GM21390 (cell line): ENCODE data around the gene TCEANC.
"Not testable (repeated sequence)": the region's sequence is repeated elsewhere in the genome, so short reads cannot be mapped to it uniquely, and the experiment has no call there.

Source experiments
- ATAC-seq: cut with Tn5 transposase; IDR thresholded peaks from one replicate; pipeline ENCODE4 v1.9.1; 2021; ENCODE audit not compliant: unreplicated experiment

TCEANC gene, protein sequence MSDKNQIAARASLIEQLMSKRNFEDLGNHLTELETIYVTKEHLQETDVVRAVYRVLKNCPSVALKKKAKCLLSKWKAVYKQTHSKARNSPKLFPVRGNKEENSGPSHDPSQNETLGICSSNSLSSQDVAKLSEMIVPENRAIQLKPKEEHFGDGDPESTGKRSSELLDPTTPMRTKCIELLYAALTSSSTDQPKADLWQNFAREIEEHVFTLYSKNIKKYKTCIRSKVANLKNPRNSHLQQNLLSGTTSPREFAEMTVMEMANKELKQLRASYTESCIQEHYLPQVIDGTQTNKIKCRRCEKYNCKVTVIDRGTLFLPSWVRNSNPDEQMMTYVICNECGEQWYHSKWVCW

GRCh38 chrX:13652850-13653693 lies at the start of gene TCEANC:
TCEANC (plus strand) TSS chrX:13653141; CDS start chrX:13662509, 9,368 bp downstream.
- ATAC-seq, result peak; percentile 95

DNA sequence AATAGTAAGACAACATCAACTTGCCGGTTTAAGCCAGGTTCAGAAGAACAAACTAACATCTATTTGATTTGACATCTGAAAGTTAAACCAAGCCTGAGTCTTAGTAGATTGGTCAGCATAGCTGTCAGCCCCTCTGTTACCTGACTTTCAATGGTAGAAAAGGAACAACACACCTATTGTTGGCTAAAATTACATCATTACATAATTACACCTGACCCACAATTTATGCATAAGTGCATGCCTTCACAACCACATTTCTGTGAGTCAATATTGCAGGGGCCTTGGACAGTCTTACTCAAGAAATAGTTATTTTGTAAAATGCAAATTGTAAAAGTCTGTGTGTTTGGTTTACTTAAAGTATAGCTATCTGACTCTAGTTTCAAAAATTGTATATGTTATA lies 47.3 kb upstream of the TCEANC start:
- ATAC-seq, result no peak

DNA sequence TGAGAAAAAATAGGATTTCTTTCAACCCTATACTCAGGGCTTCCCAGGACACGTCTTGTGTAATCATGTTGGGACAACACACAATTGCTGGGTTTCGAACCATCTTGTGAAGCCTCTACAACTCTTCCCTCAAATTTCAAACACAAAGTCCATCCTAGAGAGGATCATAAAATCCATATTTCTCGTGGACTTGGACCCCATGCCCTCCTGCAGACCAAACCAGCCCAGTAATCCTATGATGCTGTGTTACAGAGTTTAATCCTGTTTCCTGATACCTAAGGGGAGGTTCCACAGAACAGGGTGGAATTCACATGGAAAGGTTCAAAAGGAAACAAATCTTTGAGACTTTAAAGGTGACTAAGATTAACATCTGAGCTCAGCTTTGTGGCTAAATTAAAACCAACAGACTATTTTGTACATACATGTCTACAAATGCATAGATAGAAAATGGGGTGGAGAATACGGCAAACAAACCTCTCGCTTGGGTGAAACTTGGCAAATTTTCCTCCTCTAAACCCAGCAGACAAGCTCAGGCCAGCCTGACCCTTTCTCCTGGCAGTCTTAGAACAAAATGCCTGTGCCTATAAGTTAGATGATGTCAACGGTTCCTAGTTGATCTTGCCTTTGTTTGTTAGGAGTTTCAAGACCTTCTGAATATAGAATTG lies 45.5 kb upstream of the TCEANC start:
- no peak for ATAC-seq

GRCh38 chrX:13607996-13608365 lies 45.0 kb upstream of the TCEANC start:
- no peak for ATAC-seq

GRCh38 chrX:13614154-13614553 lies 38.8 kb upstream of the TCEANC start:
- no peak for ATAC-seq

DNA sequence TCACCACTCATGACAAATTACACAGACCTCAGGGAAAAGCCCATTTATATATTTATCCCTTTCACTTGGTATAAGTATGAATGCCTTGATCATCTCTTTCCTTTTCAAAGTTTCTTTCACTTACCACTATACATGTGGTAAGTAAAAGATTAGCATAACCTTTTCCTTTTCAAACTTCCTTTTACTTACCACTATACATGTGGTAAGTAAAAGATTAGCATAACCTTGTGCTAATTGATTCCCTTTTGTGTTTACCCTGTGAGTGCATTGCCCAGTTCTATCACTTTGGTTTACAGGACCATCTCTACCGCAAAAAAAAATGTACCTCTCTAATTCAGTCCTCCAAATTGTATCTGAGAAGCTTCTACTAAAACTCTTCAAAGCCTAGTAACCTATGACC lies 32.7 kb upstream of the TCEANC start:
- ATAC-seq, result no peak

- no peak for ATAC-seq
Observed at GRCh38 chrX:13622401-13622964, 30.5 kb upstream of the TCEANC start.

DNA sequence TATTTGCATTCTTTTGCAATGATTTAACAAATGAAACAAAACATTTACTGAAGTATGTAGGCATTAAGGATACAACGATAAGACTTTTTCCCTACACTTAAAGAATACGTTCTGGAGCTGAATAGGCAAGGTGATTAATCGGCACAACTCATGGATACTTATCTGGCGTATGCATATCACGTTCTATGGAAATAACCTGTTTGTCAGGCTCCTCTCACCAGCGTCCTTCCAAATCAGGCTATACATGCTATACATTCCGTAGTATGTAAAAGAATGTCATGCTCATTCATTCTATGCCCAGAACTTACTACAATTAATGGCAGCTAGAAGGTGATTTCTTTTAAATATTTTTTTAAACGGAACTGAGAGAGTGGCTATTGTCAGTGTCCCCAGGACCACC lies 25.6 kb upstream of the TCEANC start:
- ATAC-seq, result no peak

- not testable (repeated sequence) for ATAC-seq
Observed at GRCh38 chrX:13637224-13637623, 15.7 kb upstream of the TCEANC start.

DNA sequence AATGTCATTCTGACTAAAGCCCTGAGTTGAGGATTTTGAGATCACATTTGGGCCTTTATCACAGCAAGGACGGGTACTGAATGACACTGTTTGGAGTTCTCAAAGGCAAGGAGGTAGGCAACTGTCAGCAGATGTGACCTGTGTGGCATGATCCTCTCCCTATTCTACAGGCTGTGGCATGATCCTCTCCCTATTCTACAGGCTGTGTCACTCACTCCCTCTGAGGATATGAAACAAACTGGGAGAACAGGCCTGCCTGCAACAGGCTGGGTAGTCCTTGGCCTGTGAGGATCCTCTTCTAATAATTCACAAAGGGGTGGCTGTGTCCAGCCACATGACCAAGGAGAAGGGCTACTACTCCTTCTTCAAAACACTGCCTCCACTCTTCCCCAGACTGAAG lies 14.9 kb upstream of the TCEANC start:
- no peak for ATAC-seq

DNA sequence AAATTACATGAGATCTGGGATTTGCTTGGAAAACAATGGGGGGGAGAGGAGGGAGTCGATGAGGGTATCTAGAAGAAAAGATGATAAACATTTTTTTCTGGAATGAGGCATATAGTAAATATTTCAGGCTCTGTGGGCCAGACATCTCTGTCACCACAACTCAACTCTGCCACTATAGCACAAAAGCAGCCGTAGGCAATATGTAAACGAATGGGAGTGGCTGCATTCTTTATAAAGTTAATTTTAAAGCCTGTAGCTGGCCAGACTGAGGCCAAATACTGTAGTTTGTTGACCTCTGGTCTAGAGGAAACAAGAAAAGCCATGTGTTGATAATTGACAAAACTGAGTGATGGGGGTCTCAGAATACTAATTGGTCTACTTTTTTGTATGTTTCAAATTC lies 14.1 kb upstream of the TCEANC start:
- no peak for ATAC-seq

GRCh38 chrX:13641684-13642083 lies 11.3 kb upstream of the TCEANC start:
- not testable (repeated sequence) for ATAC-seq

- ATAC-seq, result no peak
Observed at GRCh38 chrX:13645464-13646153, 7.3 kb upstream of the TCEANC start.

DNA sequence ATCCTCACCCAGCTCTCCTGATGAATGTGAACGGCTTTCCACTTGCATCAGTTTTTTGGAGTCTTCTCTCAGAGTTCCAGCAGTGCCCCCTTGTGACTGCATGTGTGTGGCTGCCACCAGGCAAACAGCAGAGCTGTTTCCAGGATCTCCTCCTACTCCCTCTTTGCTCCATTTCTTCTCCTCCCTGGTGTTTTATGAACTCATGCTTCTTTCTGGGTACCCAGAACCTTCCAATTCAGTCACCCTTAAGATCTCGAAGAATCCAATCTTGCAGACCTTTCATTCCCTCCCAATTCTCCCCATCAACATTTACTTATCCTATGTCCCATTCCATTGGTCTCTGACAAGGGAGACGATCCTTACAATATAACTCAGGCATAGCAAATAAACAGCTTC lies 6.8 kb upstream of the TCEANC start:
- ATAC-seq, result no peak

DNA sequence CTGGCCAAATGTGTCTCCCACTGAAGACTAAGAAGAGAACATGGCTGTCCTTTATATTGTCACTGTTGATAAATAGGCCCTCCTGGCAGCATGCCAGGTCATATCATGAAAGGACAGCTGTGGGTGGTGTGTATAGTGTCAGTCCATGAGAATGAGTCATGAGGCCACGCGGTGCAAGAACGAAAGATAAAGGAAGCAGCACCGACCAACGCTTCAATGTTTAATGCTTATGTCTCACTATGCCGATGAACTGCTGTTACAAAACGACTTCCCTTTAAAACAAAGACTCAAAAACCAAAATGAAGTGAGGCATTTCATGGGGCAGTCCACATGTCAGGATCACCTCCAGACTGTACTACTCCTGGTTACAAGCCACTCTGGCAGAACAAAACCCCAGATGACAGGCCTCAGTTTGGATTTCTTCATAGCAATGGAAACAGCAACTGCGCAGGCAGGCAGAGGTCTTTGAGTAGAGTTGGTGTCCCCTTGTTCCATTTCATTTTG lies 5.2 kb upstream of the TCEANC start:
- no peak for ATAC-seq

- not testable (repeated sequence) for ATAC-seq
Observed at GRCh38 chrX:13648336-13648735, 4.6 kb upstream of the TCEANC start.

GRCh38 chrX:13649838-13650237 lies 3.1 kb upstream of the TCEANC start:
- ATAC-seq, result no peak

DNA sequence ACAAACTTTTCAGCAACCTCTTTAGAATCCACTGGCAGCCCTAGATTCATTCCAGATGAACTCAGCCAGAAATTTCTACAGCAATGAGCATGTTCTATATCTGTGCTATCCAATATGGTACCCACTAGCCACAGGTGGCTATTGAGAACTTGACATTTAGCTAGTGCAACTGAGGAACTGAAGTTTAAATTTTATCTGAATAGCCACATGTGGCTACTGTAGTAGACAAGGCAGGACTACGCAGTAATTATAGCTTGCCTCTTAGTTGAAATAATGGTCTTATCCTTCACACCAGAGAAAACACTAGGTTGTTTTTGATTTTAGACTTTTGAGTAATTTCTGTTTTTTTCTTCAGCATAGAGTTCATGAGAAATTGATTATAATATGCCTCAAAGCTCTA lies 2.6 kb upstream of the TCEANC start:
- ATAC-seq, result no peak

GRCh38 chrX:13651150-13651549 lies 1.8 kb upstream of the TCEANC start:
- ATAC-seq, result no peak

- peak; percentile 5 for ATAC-seq
Observed at GRCh38 chrX:13652287-13652793, 601 bp upstream of the TCEANC start.
